Liver (tissue), 9 donors: ENCODE measurements around the gene C9orf153. TPM values are rescaled to one million over a fixed set of nuclear protein-coding genes. Genes with fewer than 3 reads are reported as not detected.

Source experiments
- DNase-seq: peaks from one replicate; pipeline ENCODE4 v3.0.0-alpha.2; 2017; ENCODE audit warnings: low spot score
- H3K27ac ChIP-seq, 2 donors: one replicate each; pipeline ENCODE4 v1.7.0; 2013; ENCODE audit warnings: inconsistent platforms in 2 of 2, low read length in 2 of 2, control low read depth in 1 of 2, low read depth in 1 of 2, mild to moderate bottlenecking in 1 of 2
- H3K27me3 ChIP-seq, 4 donors: one replicate each; pipeline versions ENCODE4 v1.6.1 to v1.7.0; 2013; ENCODE audit warnings: low read length in 3 of 4, inconsistent platforms in 1 of 4, mild to moderate bottlenecking in 1 of 4, moderate library complexity in 1 of 4; ENCODE audit not compliant: control insufficient read depth in 4 of 4, insufficient read depth in 4 of 4
- H3K36me3 ChIP-seq, 4 donors: one replicate each; pipeline versions ENCODE4 v1.6.1 to v1.7.0; 2013; ENCODE audit warnings: low read length in 3 of 4, mild to moderate bottlenecking in 3 of 4, low read depth in 1 of 4, moderate library complexity in 1 of 4; ENCODE audit not compliant: control insufficient read depth in 4 of 4, insufficient read depth in 3 of 4
- H3K4me1 ChIP-seq, 4 donors: one replicate each; pipeline versions ENCODE4 v1.6.1 to v1.7.0; 2013; ENCODE audit warnings: low read length in 3 of 4, mild to moderate bottlenecking in 3 of 4, moderate library complexity in 1 of 4; ENCODE audit not compliant: control insufficient read depth in 4 of 4, insufficient read depth in 4 of 4
- H3K4me3 ChIP-seq, 3 donors: one replicate each; pipeline versions ENCODE4 v1.6.1 to v1.7.0; 2013; ENCODE audit warnings: low read length in 3 of 3, control low read depth in 1 of 3, low read depth in 1 of 3, mild to moderate bottlenecking in 1 of 3
- H3K9ac ChIP-seq, 2 donors: one replicate each; pipeline ENCODE4 v1.7.0; 2013; ENCODE audit warnings: low read length in 2 of 2, mild to moderate bottlenecking in 2 of 2, moderate library complexity in 2 of 2, control low read depth in 1 of 2, low read depth in 1 of 2
- H3K9me3 ChIP-seq, 4 donors: one replicate each; pipeline versions ENCODE4 v1.6.1 to v1.7.0; 2013; ENCODE audit warnings: low read length in 3 of 4; ENCODE audit not compliant: control insufficient read depth in 4 of 4
- CTCF ChIP-seq: fragments of 150-350 bp; IDR thresholded peaks from 2 replicates; pipeline ENCODE4 v1.5.1; 2017; ENCODE audit warnings: improper control_type of control experiment, low read depth, low read length; ENCODE audit not compliant: missing input control
- EGR1 ChIP-seq, 2 donors: IDR thresholded peaks; 2 replicates each; pipeline ENCODE4 v1.6.1; 2016 to 2018; ENCODE audit warnings: antibody characterized with exemption in 2 of 2, low read depth in 2 of 2
- FOXA1 ChIP-seq: IDR thresholded peaks from 2 replicates; pipeline ENCODE4 v1.6.1; 2016; ENCODE audit warnings: antibody characterized with exemption
- FOXA2 ChIP-seq: IDR thresholded peaks from 2 replicates; pipeline ENCODE4 v1.6.1; 2016; ENCODE audit warnings: antibody characterized with exemption
- GABPA ChIP-seq, 2 donors: IDR thresholded peaks in 1 of 2; conservative IDR thresholded peaks in 1 of 2; 2 replicates each; pipeline ENCODE4 v1.6.1; 2016; ENCODE audit warnings: antibody characterized with exemption in 2 of 2, mild to moderate bottlenecking in 1 of 2, moderate library complexity in 1 of 2
- HNF4A ChIP-seq, 2 donors: conservative IDR thresholded peaks; 2 replicates each; pipeline ENCODE4 v1.6.1; 2016; ENCODE audit warnings: antibody characterized with exemption in 2 of 2, mild to moderate bottlenecking in 2 of 2
- JUND ChIP-seq, 2 donors: IDR thresholded peaks; 2 replicates each; pipeline ENCODE4 v1.6.1; 2016; ENCODE audit warnings: antibody characterized with exemption in 2 of 2
- MAX ChIP-seq: IDR thresholded peaks from 2 replicates; pipeline ENCODE4 v1.6.1; 2016; ENCODE audit warnings: antibody characterized with exemption
- NR2F2 ChIP-seq: IDR thresholded peaks from 2 replicates; pipeline ENCODE4 v1.6.1; 2016; ENCODE audit warnings: antibody characterized with exemption
- REST ChIP-seq: IDR thresholded peaks from 2 replicates; pipeline ENCODE4 v1.6.1; 2016; ENCODE audit warnings: antibody characterized with exemption, mild to moderate bottlenecking
- SP1 ChIP-seq: IDR thresholded peaks from 2 replicates; pipeline ENCODE4 v1.6.1; 2018; ENCODE audit warnings: antibody characterized with exemption, mild to moderate bottlenecking
- TAF1 ChIP-seq: conservative IDR thresholded peaks from 2 replicates; pipeline ENCODE4 v1.6.1; 2016; ENCODE audit warnings: antibody characterized with exemption, mild to moderate bottlenecking
- YY1 ChIP-seq: IDR thresholded peaks from 2 replicates; pipeline ENCODE4 v1.6.1; 2016; ENCODE audit warnings: antibody characterized with exemption, mild to moderate bottlenecking
- ZBTB33 ChIP-seq: IDR thresholded peaks from 2 replicates; pipeline ENCODE4 v1.6.1; 2016; ENCODE audit warnings: antibody characterized with exemption
- WGBS: extraction: QIAGEN DNeasy Blood & Tissue Kit; methylation state at CpG from one replicate; pipeline ENCODE4 v1.1.7; 2013; 5-methylcytosine and 5-hydroxymethylcytosine counted together
- polyA plus RNA-seq, 2 donors: library from polyadenylated mRNA; stranded (reverse) in 1 of 2; unstranded in 1 of 2; fragments of 200-250 nt in 1 of 2; fragments of >200 nt in 1 of 2; fragmentation: Nextera tagmentation in 1 of 2; extraction: Ambion mirVana in 1 of 2; gene quantifications; one replicate each; pipeline versions ENCODE4 v1.2.1 to v1.2.3, GENCODE V29; 2013 to 2015
- total RNA-seq, 2 donors: library from RNA; depleted of rRNA; stranded (reverse); fragments of >200 nt; gene quantifications; one replicate each; pipeline ENCODE4 v1.2.3, GENCODE V29; 2014
- donor health status: healthy.
- donor health status: healthy.
- donor health status: healthy.
- donor health status: healthy.
- donor health status: healthy.

C9orf153 gene
- total and polyA plus RNA-seq, 4 donors, result 0.07 to 0.67 (median 0.34) TPM

- no peak for TF ChIP-seq JUND (IDR thresholded peaks at IDR 0.05)
- no peak for TF ChIP-seq FOXA2
- no peak for TF ChIP-seq MAX
- H3K36me3 ChIP-seq, result no peaks in the 10 kb centered on the region
- no peaks in the 10 kb centered on the region for H3K4me1 ChIP-seq
- H3K27ac ChIP-seq, result no peak overlapping the region
- no peak overlapping the region for H3K9ac ChIP-seq
- DNase-seq, result no peak
- H3K27me3 ChIP-seq, result no peaks in the 10 kb centered on the region
- H3K4me3 ChIP-seq, result no peak overlapping the region
- no peaks in the 10 kb centered on the region for H3K9me3 ChIP-seq
- WGBS, result 78% methylated on average over 5 of the region's 5 CpGs
These were observed 83.0 kb downstream of the C9orf153 start for GRCh38 chr9:86176468-86176867.

- no peak overlapping the region for H3K27ac ChIP-seq
- H3K27me3 ChIP-seq, result no peaks in the 10 kb centered on the region
- H3K36me3 ChIP-seq, result no peaks in the 10 kb centered on the region
- no peak overlapping the region for H3K9ac ChIP-seq
- WGBS, result 90% methylated on average over 5 of the region's 5 CpGs
- H3K9me3 ChIP-seq, result no peaks in the 10 kb centered on the region
- no peak for TF ChIP-seq TAF1
- no peaks in the 10 kb centered on the region for H3K4me1 ChIP-seq
- DNase-seq, result no peak
- H3K4me3 ChIP-seq, result no peak overlapping the region
These were observed 83.6 kb downstream of the C9orf153 start for GRCh38 chr9:86175743-86176456.

GRCh38 chr9:86175223-86175622, 84.2 kb downstream of the C9orf153 start:
- H3K36me3 ChIP-seq, result no peaks in the 10 kb centered on the region
- no peak for DNase-seq
- WGBS, result 87% methylated on average over 5 of the region's 5 CpGs

More at GRCh38 chr9:86175223-86175622, 84.2 kb downstream of the C9orf153 start:
- no peak overlapping the region for H3K27ac ChIP-seq
- no peaks in the 10 kb centered on the region for H3K9me3 ChIP-seq
- H3K9ac ChIP-seq, result no peak overlapping the region
- H3K4me3 ChIP-seq, result no peak overlapping the region
- no peaks in the 10 kb centered on the region for H3K27me3 ChIP-seq
- H3K4me1 ChIP-seq, result no peaks in the 10 kb centered on the region
- TF ChIP-seq GABPA (IDR thresholded peaks at IDR 0.05 in 1 of 2, conservative IDR thresholded peaks at IDR 0.05 in 1 of 2) (no peak), MAX (no peak), REST (no peak), SP1 (no peak), FOXA2 (no peak), CTCF (no peak), HNF4A (conservative IDR thresholded peaks at IDR 0.05) (no peak), NR2F2 (no peak), EGR1 (IDR thresholded peaks at IDR 0.05; ENCODE audit: low read depth in 2 of 2) (no peak), YY1 (no peak), ZBTB33 (no peak), FOXA1 (no peak)
